ENCODE data around the gene ABHD8.

Gene ABHD8

GRCh38 chr19:17303167-17303939 is at the start of gene ABHD8:
TSS of gene ABHD8 (minus strand) at chr19:17303425. CDS start at chr19:17301616, 1,809 bp downstream.
- DNase-seq (ENCODE audit: low read depth) = peak; percentile 92

GRCh38 chr19:17352608-17353280 is 49.5 kb upstream of the ABHD8 start:
- peak; percentile 76 for DNase-seq (ENCODE audit: low read depth)

- no peak for DNase-seq (ENCODE audit: low read depth)
Measured at GRCh38 chr19:17351815-17352435, 48.7 kb upstream of the ABHD8 start.

GRCh38 chr19:17348700-17349099 is 45.5 kb upstream of the ABHD8 start:
- no peak for DNase-seq (ENCODE audit: low read depth)

- no peak for DNase-seq (ENCODE audit: low read depth)
Measured at GRCh38 chr19:17347877-17348276, 44.7 kb upstream of the ABHD8 start.

GRCh38 chr19:17347361-17347760 is 44.1 kb upstream of the ABHD8 start:
- DNase-seq (ENCODE audit: low read depth) = no peak

- no peak for DNase-seq (ENCODE audit: low read depth)
Measured at GRCh38 chr19:17346109-17346671, 43.0 kb upstream of the ABHD8 start.

- no peak for DNase-seq (ENCODE audit: low read depth)
Measured at GRCh38 chr19:17341845-17342244, 38.6 kb upstream of the ABHD8 start.

GRCh38 chr19:17341386-17341785 is 38.2 kb upstream of the ABHD8 start:
- no peak for DNase-seq (ENCODE audit: low read depth)

GRCh38 chr19:17340871-17341357 is 37.7 kb upstream of the ABHD8 start:
- DNase-seq (ENCODE audit: low read depth) = no peak

- DNase-seq (ENCODE audit: low read depth) = no peak
Measured at GRCh38 chr19:17340302-17340870, 37.2 kb upstream of the ABHD8 start.

GRCh38 chr19:17339088-17339741 is 36.0 kb upstream of the ABHD8 start:
- no peak for DNase-seq (ENCODE audit: low read depth)

- no peak for DNase-seq (ENCODE audit: low read depth)
Measured at GRCh38 chr19:17338433-17339078, 35.3 kb upstream of the ABHD8 start.

GRCh38 chr19:17337675-17338432 is 34.6 kb upstream of the ABHD8 start:
- no peak for DNase-seq (ENCODE audit: low read depth)

GRCh38 chr19:17336872-17337674 is 33.8 kb upstream of the ABHD8 start, which contains the start of gene GTPBP3:
TSS of gene GTPBP3 (plus strand) at chr19:17337553. CDS start at chr19:17337612, 59 bp downstream.
- peak; percentile 92 for DNase-seq (ENCODE audit: low read depth)

GRCh38 chr19:17335575-17335974 is 32.4 kb upstream of the ABHD8 start:
- no peak for DNase-seq (ENCODE audit: low read depth)

- peak; percentile 87 for DNase-seq (ENCODE audit: low read depth)
Measured at GRCh38 chr19:17334414-17335409, 31.5 kb upstream of the ABHD8 start, which contains the start of gene ANO8. TSS of gene ANO8 (minus strand) at chr19:17334855. CDS start at chr19:17334670, 185 bp downstream.

All from CMK (cell line).